ENCODE data around the gene KRT84. TPM values are rescaled to one million over a fixed set of nuclear protein-coding genes. Genes with fewer than 3 reads are reported as not detected.

Gene KRT84
- total and polyA plus RNA-seq, 9 of the 15 experiments (the other 6 are each of a cell fraction or from before 2014, with no cell fraction given): not detected

- no peak for TF ChIP-seq CAMTA2 (CRISPR knock-in tag; conservative IDR thresholded peaks at IDR 0.05)
Measured at GRCh38 chr12:52344111-52344510, 41.3 kb downstream of the KRT84 start (continued).

GRCh38 chr12:52343550-52343949, 41.9 kb downstream of the KRT84 start:
- H3K4me1 ChIP-seq (replicated peaks in 1 of 2; ENCODE audit: control insufficient read depth in 2 of 2, insufficient read depth in 2 of 2, low read length in 2 of 2): no peaks in the 10 kb centered on the region
- ChIA-PET POLR2A (no interaction called here), CTCF (ENCODE audit: low intra/inter-chr PET ratio) (no interaction called here)
- no TSS peak for BruUV-seq (replicated peaks)
- TF ChIP-seq HOXB6 (CRISPR knock-in tag; IDR thresholded peaks at IDR 0.05; ENCODE audit: borderline replicate concordance) (no peak), NFIC (IDR thresholded peaks at IDR 0.05) (peak; percentile 60)
- DNase-seq (ENCODE audit: extremely low read depth in 1 of 4, low spot score in 3 of 4): no peak
- no peak overlapping the region for H3K9ac ChIP-seq (ENCODE audit: insufficient read depth in 1 of 2, low read depth in 2 of 2, low read length in 2 of 2)
- no peaks in the 10 kb centered on the region for H3K36me3 ChIP-seq (ENCODE audit: control insufficient read depth, insufficient read depth, low read length)
- H3K9me1 ChIP-seq (ENCODE audit: control insufficient read depth, insufficient read depth, low read length): no peaks in the 10 kb centered on the region
- intact Hi-C loops (cut with micrococcal nuclease) (no loop called here), in situ Hi-C loops (cut with MboI) (no loop called here)
- ATAC-seq: no peak
- no peak overlapping the region for H2AFZ ChIP-seq (ENCODE audit: low read depth, low read length)
- no peaks in the 10 kb centered on the region for H3K79me2 ChIP-seq (ENCODE audit: control insufficient read depth, insufficient read depth, low read length)
- no peaks in the 10 kb centered on the region for H3K9me3 ChIP-seq (replicated peaks; ENCODE audit: control insufficient read depth, insufficient read depth, low read depth, low read length)
- H3K4me2 ChIP-seq (ENCODE audit: insufficient read depth, low read length): no peak overlapping the region
- H3K27me3 ChIP-seq (ENCODE audit: control insufficient read depth in 2 of 2, insufficient read depth in 2 of 2, low read length in 2 of 2): peaks cover 11 to 57% of the 10 kb centered on the region in 2 experiments; a peak in 3 of 5 replicates
- no peak overlapping the region for H3K4me3 ChIP-seq
- no peak for FAIRE-seq
- H4K20me1 ChIP-seq (replicated peaks; ENCODE audit: control insufficient read depth, insufficient read depth, low read length): no peaks in the 10 kb centered on the region; the same call in 1 of the 2 replicates
- no peak overlapping the region for H3K27ac ChIP-seq (ENCODE audit: extremely low read depth, low read depth, low read length)
- WGBS (ENCODE audit: insufficient coverage, low coverage, missing lambda C conversion rate): 4% methylated on average over 2 of the region's 2 CpGs

GRCh38 chr12:52342781-52343490, 42.5 kb downstream of the KRT84 start:
- H3K4me3 ChIP-seq: no peak overlapping the region
- no TSS peak for BruUV-seq (replicated peaks)
- H3K36me3 ChIP-seq (ENCODE audit: control insufficient read depth, insufficient read depth, low read length): no peaks in the 10 kb centered on the region
- no peak for DNase-seq (ENCODE audit: extremely low read depth in 1 of 4, low spot score in 3 of 4)
- FAIRE-seq: no peak
- H3K27me3 ChIP-seq (ENCODE audit: control insufficient read depth in 2 of 2, insufficient read depth in 2 of 2, low read length in 2 of 2): peaks cover 11 to 55% of the 10 kb centered on the region in 2 experiments; a peak in 3 of 5 replicates
- no peaks in the 10 kb centered on the region for H3K79me2 ChIP-seq (ENCODE audit: control insufficient read depth, insufficient read depth, low read length)
- no peak overlapping the region for H2AFZ ChIP-seq (ENCODE audit: low read depth, low read length)
- H3K9ac ChIP-seq (ENCODE audit: insufficient read depth in 1 of 2, low read depth in 2 of 2, low read length in 2 of 2): no peak overlapping the region
- in situ Hi-C loops (cut with MboI): no loop called here
- H3K9me1 ChIP-seq (ENCODE audit: control insufficient read depth, insufficient read depth, low read length): no peaks in the 10 kb centered on the region
- 0% methylated on average over 2 of the region's 2 CpGs for WGBS (ENCODE audit: insufficient coverage, low coverage, missing lambda C conversion rate)
- no peak overlapping the region for H3K27ac ChIP-seq (ENCODE audit: extremely low read depth, low read depth, low read length)
- H3K9me3 ChIP-seq (replicated peaks; ENCODE audit: control insufficient read depth, insufficient read depth, low read depth, low read length): no peaks in the 10 kb centered on the region
- H4K20me1 ChIP-seq (replicated peaks; ENCODE audit: control insufficient read depth, insufficient read depth, low read length): no peaks in the 10 kb centered on the region; the same call in 1 of the 2 replicates
- POLR2A ChIA-PET: interaction anchor here (1.5 kb wide), 1 partner anchor 9 kb away, joined by 3 read pairs; no protein-coding TSS in a partner anchor
- ATAC-seq: no peak
- H3K4me2 ChIP-seq (ENCODE audit: insufficient read depth, low read length): no peak overlapping the region
- intact Hi-C loops (cut with micrococcal nuclease): no loop called here
- CTCF ChIA-PET (ENCODE audit: low intra/inter-chr PET ratio): no interaction called here
- H3K4me1 ChIP-seq (replicated peaks in 1 of 2; ENCODE audit: control insufficient read depth in 2 of 2, insufficient read depth in 2 of 2, low read length in 2 of 2): no peaks in the 10 kb centered on the region
- TF ChIP-seq NR2C1 (IDR thresholded peaks at IDR 0.05) (no peak), NR2C1 (tag; IDR thresholded peaks at IDR 0.05) (no peak), CBFA2T3 (IDR thresholded peaks at IDR 0.05) (no peak), PREB (CRISPR knock-in tag; IDR thresholded peaks at IDR 0.05) (no peak), MEF2A (IDR thresholded peaks at IDR 0.05; ENCODE audit: control insufficient read depth, low read depth, low read length) (no peak), HNRNPUL1 (IDR thresholded peaks at IDR 0.05; ENCODE audit: low read length) (no peak), ZEB2 (IDR thresholded peaks at IDR 0.05) (no peak), ILK (tag; IDR thresholded peaks at IDR 0.05; ENCODE audit: borderline replicate concordance, low read depth) (no peak)
